Naive thymus-derived CD4-positive, alpha-beta T cell (primary cell): ENCODE measurements around the gene KCTD11. TPM values are rescaled to one million over a fixed set of nuclear protein-coding genes. Genes with fewer than 3 reads are reported as not detected.

Experiments
- ATAC-seq: fragments of 150-1000 bp; cut with Tn5 transposase; 2 replicates; pipeline ENCODE4 v1.10.0; 2021; ENCODE audit warnings: mild to moderate bottlenecking, moderate library complexity
- CTCF ChIA-PET: fragments of 350-600 bp; sonication (Branson Sonifier 250); formaldehyde crosslinking; loops from one replicate; lab custom pipeline; 2021; ENCODE audit warnings: antibody characterized with exemption; lab: Charles Lee
- POLR2A ChIA-PET: fragments of 350-600 bp; sonication (Branson Sonifier 250); formaldehyde crosslinking; loops from one replicate; lab custom pipeline; 2021; ENCODE audit warnings: antibody characterized with exemption, inconsistent platforms; lab: Charles Lee
- DNase-seq, 9 donors: peaks; one replicate each; pipeline versions ENCODE4 v3.0.0 to v3.0.0-alpha.2; 2020 to 2022; ENCODE audit warnings: mixed read lengths in 1 of 9
- H3K27ac ChIP-seq: one replicate; pipeline ENCODE4 v1.7.0; 2013; ENCODE audit warnings: mild to moderate bottlenecking, low read depth, low read length, moderate library complexity
- H3K27me3 ChIP-seq, 2 donors: one replicate each; pipeline ENCODE4 v1.7.0; 2013; ENCODE audit warnings: low read length in 2 of 2, mild to moderate bottlenecking in 2 of 2, moderate library complexity in 2 of 2; ENCODE audit not compliant: control insufficient read depth in 2 of 2, insufficient read depth in 2 of 2
- H3K36me3 ChIP-seq, 3 experiments: 1 replicate in 2 of 3; 2 replicates in 1 of 3; pipeline ENCODE4 v1.7.0; 2013; ENCODE audit warnings: low read length in 3 of 3, mild to moderate bottlenecking in 3 of 3, moderate library complexity in 1 of 3; ENCODE audit not compliant: insufficient read depth in 3 of 3, control insufficient read depth in 2 of 3
- H3K4me1 ChIP-seq, 2 donors: one replicate each; pipeline ENCODE4 v1.7.0; 2013; ENCODE audit warnings: low read length in 2 of 2, mild to moderate bottlenecking in 2 of 2, moderate library complexity in 1 of 2; ENCODE audit not compliant: control insufficient read depth in 2 of 2, insufficient read depth in 2 of 2
- H3K4me3 ChIP-seq: 2 replicates; pipeline ENCODE4 v1.7.0; 2013; ENCODE audit warnings: mild to moderate bottlenecking, low read length
- H3K9me3 ChIP-seq, 3 experiments: 1 replicate in 2 of 3; 2 replicates in 1 of 3; pipeline ENCODE4 v1.7.0; 2013; ENCODE audit warnings: low read length in 3 of 3; ENCODE audit not compliant: control insufficient read depth in 2 of 3
- H3K27ac Mint-ChIP-seq, 9 donors: one replicate each; pipeline ENCODE4 v1.8.0; 2020 to 2022; ENCODE audit warnings: mixed read lengths in 9 of 9, mild to moderate bottlenecking in 8 of 9, moderate library complexity in 5 of 9, inconsistent platforms in 2 of 9
- H3K27me3 Mint-ChIP-seq, 5 donors: one replicate each; pipeline ENCODE4 v1.8.0; 2021 to 2022; ENCODE audit warnings: mixed read lengths in 5 of 5, mild to moderate bottlenecking in 1 of 5
- H3K36me3 Mint-ChIP-seq, 5 donors: one replicate each; pipeline ENCODE4 v1.8.0; 2020 to 2022; ENCODE audit warnings: mixed read lengths in 5 of 5, mild to moderate bottlenecking in 3 of 5, inconsistent platforms in 1 of 5
- H3K4me1 Mint-ChIP-seq, 7 donors: one replicate each; pipeline ENCODE4 v1.8.0; 2020 to 2022; ENCODE audit warnings: mixed read lengths in 7 of 7, mild to moderate bottlenecking in 3 of 7, inconsistent platforms in 1 of 7
- H3K4me3 Mint-ChIP-seq, 10 donors: one replicate each; pipeline ENCODE4 v1.8.0; 2020 to 2022; ENCODE audit warnings: mild to moderate bottlenecking in 10 of 10, mixed read lengths in 10 of 10, moderate library complexity in 6 of 10, inconsistent platforms in 2 of 10
- H3K9me3 Mint-ChIP-seq, 11 donors: one replicate each; pipeline ENCODE4 v1.8.0; 2020 to 2022; ENCODE audit warnings: mixed read lengths in 11 of 11, mild to moderate bottlenecking in 4 of 11, inconsistent platforms in 1 of 11, moderate library complexity in 1 of 11
- intact Hi-C, 2 donors: fragments of 100-400 bp; cut with micrococcal nuclease; formaldehyde crosslinking; loops; one replicate each; pipeline ENCODE4 v1.15.1; 2023
- polyA plus RNA-seq, 2 donors: library from polyadenylated mRNA; unstranded; fragments of 300-500 nt; fragmentation: Illumina TruSeq; gene quantifications; one replicate each; pipeline ENCODE4 v1.2.3, GENCODE V29; 2021
- total RNA-seq, 6 experiments: library from RNA in 5 of 6; stranded (reverse) in 5 of 6; gene quantifications; 1 replicate in 5 of 6; 2 replicates in 1 of 6; pipeline ENCODE4 v1.2.3 and lab custom pipeline; 2021 to 2026

KCTD11 gene
- total and polyA plus RNA-seq, 7 experiments from 2014 or later, result 0.83 to 13.7 (median 2.7) TPM

- H3K36me3 ChIP-seq, result peaks cover 16 to 64% (median 25%) of the 10 kb centered on the region in 3 experiments
- DNase-seq, result no peak
Observed at GRCh38 chr17:7348478-7349242, 3.3 kb upstream of the KCTD11 start.

GRCh38 chr17:7352503-7352889, 534 bp downstream of the KCTD11 start:
- no peaks in the 10 kb centered on the region for H3K27me3 ChIP-seq
- POLR2A ChIA-PET, result interaction anchor here (1.2 to 5.4 kb wide), 4 partner anchors 16 to 135 kb away, joined by 3 to 29 read pairs (median 6); partner anchors contain the start of genes ACAP1, POLR2A and TMEM102
- Mint-ChIP-seq H3K27me3 (no peaks in the 10 kb centered on the region), H3K36me3 (peaks cover 0 to 25% (median 1%) of the 10 kb centered on the region in 5 donors), H3K4me3 (peak overlapping the region; percentile 78 to 94 (median 88)), H3K9me3 (no peaks in the 10 kb centered on the region), H3K4me1 (peaks cover 14 to 64% (median 39%) of the 10 kb centered on the region in 7 donors), H3K27ac (peak overlapping the region; percentile 64 to 91 (median 83))
- no peak for ATAC-seq
- no peak for DNase-seq
- H3K36me3 ChIP-seq, result peaks cover 0 to 26% (median 5%) of the 10 kb centered on the region in 3 experiments
- peak overlapping the region; percentile 57 for H3K4me3 ChIP-seq
- H3K4me1 ChIP-seq, result peaks cover 10 to 27% of the 10 kb centered on the region in 2 donors
- CTCF ChIA-PET, result interaction anchor here (1.0 to 5.3 kb wide), 2 partner anchors 17 to 84 kb away, joined by 3 to 67 read pairs; partner anchors contain the start of genes FGF11 and TMEM102
- peak overlapping the region; percentile 74 for H3K27ac ChIP-seq
- no peaks in the 10 kb centered on the region for H3K9me3 ChIP-seq
- intact Hi-C loops, result loop anchor here (1.0 to 10.0 kb wide), 5 partner anchors 70 to 335 kb away; partner anchors contain the start of genes POLR2A (in 2 of the 2), SLC2A4 (in 1 of the 2), SLC35G6 (in 1 of the 2) and TP53 (in 1 of the 2)

More at GRCh38 chr17:7348478-7349242, 3.3 kb upstream of the KCTD11 start:
- H3K4me3 Mint-ChIP-seq, result peak overlapping the region in 4 of 10 donors; percentile 6 to 45 (median 20)
- H3K36me3 Mint-ChIP-seq, result peaks cover 5 to 33% (median 12%) of the 10 kb centered on the region in 5 donors
- ChIA-PET POLR2A (interaction anchor here (0.9 to 8.2 kb wide), 5 partner anchors 12 to 39 kb away, joined by 3 to 98 read pairs (median 3); partner anchors contain the start of gene ACAP1), CTCF (interaction anchor here (0.6 to 5.2 kb wide), 8 partner anchors 9 to 212 kb away, joined by 3 to 53 read pairs (median 4); partner anchors contain the start of genes ACAP1 and NEURL4)
- intact Hi-C loops, result loop anchor here (1.0 to 5.0 kb wide), 2 partner anchors 11 to 301 kb away; no protein-coding TSS in a partner anchor
- H3K4me3 ChIP-seq, result no peak overlapping the region
- no peaks in the 10 kb centered on the region for H3K27me3 ChIP-seq
- no peaks in the 10 kb centered on the region for H3K27me3 Mint-ChIP-seq
- H3K27ac Mint-ChIP-seq, result peak overlapping the region in 6 of 9 donors; percentile 33 to 86 (median 70)
- H3K9me3 ChIP-seq, result no peaks in the 10 kb centered on the region
- no peaks in the 10 kb centered on the region for H3K9me3 Mint-ChIP-seq
- peaks cover 7 to 19% of the 10 kb centered on the region in 2 donors for H3K4me1 ChIP-seq
- ATAC-seq, result no peak
- peaks cover 16 to 53% (median 41%) of the 10 kb centered on the region in 7 donors for H3K4me1 Mint-ChIP-seq
- peak overlapping the region; percentile 44 for H3K27ac ChIP-seq

- no peak overlapping the region for H3K4me3 ChIP-seq
Observed at GRCh38 chr17:7352910-7353635, 1.1 kb downstream of the KCTD11 start.

GRCh38 chr17:7354262-7354843, 2.4 kb downstream of the KCTD11 start:
- peak overlapping the region in 1 of 10 donors; percentile 46 for H3K4me3 Mint-ChIP-seq
- H3K36me3 Mint-ChIP-seq, result peaks cover 0 to 20% (median 0%) of the 10 kb centered on the region in 5 donors
- Histone ChIP-seq H3K4me3 (no peak overlapping the region), H3K9me3 (no peaks in the 10 kb centered on the region), H3K4me1 (peaks cover 10 to 27% of the 10 kb centered on the region in 2 donors), H3K36me3 (peaks cover 0 to 8% (median 0%) of the 10 kb centered on the region in 3 experiments), H3K27me3 (no peaks in the 10 kb centered on the region), H3K27ac (no peak overlapping the region)
- peaks cover 14 to 53% (median 32%) of the 10 kb centered on the region in 7 donors for H3K4me1 Mint-ChIP-seq
- intact Hi-C loops, result loop anchor here (5.0 to 10.0 kb wide), 4 partner anchors 72 to 333 kb away; partner anchors contain the start of genes POLR2A (in 1 of the 2), SLC2A4 (in 1 of the 2), SLC35G6 (in 1 of the 2) and TP53 (in 1 of the 2)
- DNase-seq (no peak), ATAC-seq (no peak)
- no peaks in the 10 kb centered on the region for H3K27me3 Mint-ChIP-seq
- ChIA-PET CTCF (interaction anchor here (0.6 to 5.3 kb wide), 7 partner anchors 13 to 235 kb away, joined by 4 to 67 read pairs (median 7); partner anchors contain the start of genes FGF11, NEURL4, PLSCR3 and SPEM1), POLR2A (interaction anchor here (0.9 to 5.4 kb wide), 10 partner anchors 18 to 331 kb away, joined by 3 to 29 read pairs (median 4); partner anchors contain the start of genes ACAP1, POLR2A, TMEM102 and TMEM256)
- H3K9me3 Mint-ChIP-seq, result no peaks in the 10 kb centered on the region
- H3K27ac Mint-ChIP-seq, result peak overlapping the region in 8 of 9 donors; percentile 10 to 93 (median 65)

More at GRCh38 chr17:7352910-7353635, 1.1 kb downstream of the KCTD11 start:
- Histone ChIP-seq H3K27me3 (no peaks in the 10 kb centered on the region), H3K27ac (peak overlapping the region; percentile 74), H3K36me3 (peaks cover 0 to 20% (median 3%) of the 10 kb centered on the region in 3 experiments), H3K4me1 (peaks cover 10 to 27% of the 10 kb centered on the region in 2 donors), H3K9me3 (no peaks in the 10 kb centered on the region)
- H3K9me3 Mint-ChIP-seq, result no peaks in the 10 kb centered on the region
- ATAC-seq (no peak), DNase-seq (no peak)
- H3K27ac Mint-ChIP-seq, result peak overlapping the region in 6 of 9 donors; percentile 59 to 91 (median 85)
- H3K36me3 Mint-ChIP-seq, result peaks cover 0 to 24% (median 0%) of the 10 kb centered on the region in 5 donors
- H3K4me1 Mint-ChIP-seq, result peaks cover 14 to 64% (median 39%) of the 10 kb centered on the region in 7 donors
- CTCF ChIA-PET, result interaction anchor here (0.8 to 5.3 kb wide), 5 partner anchors 17 to 208 kb away, joined by 3 to 67 read pairs (median 4); partner anchors contain the start of genes ACAP1, FGF11 and TMEM102
- POLR2A ChIA-PET, result interaction anchor here (0.9 to 5.4 kb wide), 10 partner anchors 16 to 221 kb away, joined by 3 to 29 read pairs (median 3); partner anchors contain the start of genes ACAP1, POLR2A, SENP3 and TMEM102
- H3K27me3 Mint-ChIP-seq, result no peaks in the 10 kb centered on the region
- peak overlapping the region; percentile 78 to 94 (median 88) for H3K4me3 Mint-ChIP-seq
- intact Hi-C loops, result loop anchor here (1.0 to 10.0 kb wide), 5 partner anchors 71 to 334 kb away; partner anchors contain the start of genes POLR2A (in 2 of the 2), SLC2A4 (in 1 of the 2), SLC35G6 (in 1 of the 2) and TP53 (in 1 of the 2)

GRCh38 chr17:7355053-7355452, 3.1 kb downstream of the KCTD11 start, which contains the start of gene TMEM95:
TSS of gene TMEM95 (plus strand) at chr17:7355156. CDS start at chr17:7355205, 49 bp downstream.
- H3K27me3 Mint-ChIP-seq, result no peaks in the 10 kb centered on the region
- peak within 1 kb of the TSS in 3 of 10 donors; percentile 32 to 53 (median 46) for H3K4me3 Mint-ChIP-seq
- ATAC-seq, result no peak
- POLR2A ChIA-PET, result interaction anchor here (1.2 to 5.4 kb wide), 6 partner anchors 19 to 129 kb away, joined by 5 to 29 read pairs (median 6); partner anchors contain the start of genes ACAP1, POLR2A, TMEM102 and TMEM256
- Histone ChIP-seq H3K4me3 (no peak within 1 kb of the TSS), H3K4me1 (peaks cover 10 to 27% of the 10 kb centered on the region in 2 donors), H3K27ac (no peak within 1 kb of the TSS), H3K36me3 (peaks cover 0 to 5% (median 0%) of the 10 kb centered on the region in 3 experiments), H3K27me3 (no peaks in the 10 kb centered on the region), H3K9me3 (no peaks in the 10 kb centered on the region)
- peaks cover 12 to 48% (median 27%) of the 10 kb centered on the region in 7 donors for H3K4me1 Mint-ChIP-seq
- H3K36me3 Mint-ChIP-seq, result peaks cover 0 to 15% (median 0%) of the 10 kb centered on the region in 5 donors
- DNase-seq, result no peak
- intact Hi-C loops, result loop anchor here in 1 of 2 donors (10.0 kb wide), 1 partner anchor 130 kb away; the partner anchor contains the start of genes POLR2A and SLC35G6
- no peaks in the 10 kb centered on the region for H3K9me3 Mint-ChIP-seq
- peak within 1 kb of the TSS in 8 of 9 donors; percentile 10 to 93 (median 70) for H3K27ac Mint-ChIP-seq
- CTCF ChIA-PET, result interaction anchor here (0.6 to 5.3 kb wide), 22 partner anchors 13 to 332 kb away, joined by 3 to 67 read pairs (median 5); partner anchors contain the start of genes ACAP1, FGF11, NEURL4 and PLSCR3
